AG09319 (cell line): Measurements from ENCODE around the gene DENND5B.

ENCODE experiments used
- DNase-seq: peaks from one replicate; pipeline ENCODE4 v3.0.0-alpha.2; 2010; ENCODE audit warnings: low read depth; ENCODE audit errors: extremely low read depth
- CTCF ChIP-seq: IDR thresholded peaks from 2 replicates; pipeline ENCODE4 v1.5.1; 2011; ENCODE audit warnings: low read depth, mild to moderate bottlenecking, inconsistent platforms, low read length, moderate library complexity

Gene DENND5B

DNA sequence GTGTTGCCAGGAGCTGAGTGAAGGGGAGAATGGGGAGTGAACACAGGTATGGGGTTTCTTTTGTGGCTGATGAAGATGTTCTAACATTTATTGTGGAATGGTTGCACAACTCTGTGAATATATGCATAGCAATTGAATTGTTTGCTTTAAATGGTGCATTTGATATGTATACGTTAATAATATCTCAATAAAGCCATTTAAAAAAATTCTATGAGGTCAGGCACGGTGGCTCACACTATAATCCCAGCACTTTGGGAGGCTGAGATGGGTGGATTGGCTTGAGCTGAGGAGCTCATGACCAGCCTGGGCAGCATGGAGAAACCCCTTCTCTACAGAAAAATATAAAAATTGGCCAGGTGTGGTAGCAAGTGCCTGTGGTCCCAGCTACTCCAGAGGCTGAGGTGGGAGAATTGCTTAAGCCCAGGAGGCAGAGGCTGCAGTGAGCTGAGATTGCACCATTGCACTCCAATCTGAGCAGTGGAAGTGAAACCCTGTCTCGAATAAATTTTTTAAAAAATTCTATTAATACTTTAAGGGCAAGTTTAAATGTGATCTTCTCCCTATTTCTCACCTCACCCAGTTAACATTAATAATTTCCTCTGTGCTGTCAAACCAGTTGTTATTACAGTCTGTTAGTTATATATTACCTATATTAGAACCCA lies 65.3 kb downstream of the DENND5B start:
- TF ChIP-seq CTCF, result no peak
- no peak for DNase-seq

- no peak for DNase-seq
- no peak for TF ChIP-seq CTCF
Observed at GRCh38 chr12:31524791-31525495, 66.0 kb downstream of the DENND5B start.

- no peak for DNase-seq
- no peak for TF ChIP-seq CTCF
Observed at GRCh38 chr12:31523306-31523705, 67.6 kb downstream of the DENND5B start.

DNA sequence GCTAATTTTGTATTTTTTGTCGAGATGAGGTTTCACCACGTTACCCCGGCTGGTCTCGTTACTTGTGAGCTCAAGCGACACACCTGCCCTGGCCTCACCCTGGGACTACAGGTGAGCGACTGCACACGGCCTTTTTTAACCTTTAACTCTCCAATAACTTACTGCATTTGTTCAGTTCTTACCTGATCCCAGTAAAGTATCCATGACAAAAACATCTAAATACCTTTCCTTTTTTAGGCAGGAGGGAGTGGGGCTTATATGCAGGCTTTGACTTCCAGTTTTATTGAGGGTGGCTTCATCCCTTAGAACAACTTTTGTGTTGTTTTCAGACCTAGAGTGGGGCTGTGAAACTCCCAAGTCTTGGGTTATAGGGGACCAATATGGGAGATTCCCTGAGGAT lies 68.3 kb downstream of the DENND5B start:
- TF ChIP-seq CTCF, result no peak
- no peak for DNase-seq

DNA sequence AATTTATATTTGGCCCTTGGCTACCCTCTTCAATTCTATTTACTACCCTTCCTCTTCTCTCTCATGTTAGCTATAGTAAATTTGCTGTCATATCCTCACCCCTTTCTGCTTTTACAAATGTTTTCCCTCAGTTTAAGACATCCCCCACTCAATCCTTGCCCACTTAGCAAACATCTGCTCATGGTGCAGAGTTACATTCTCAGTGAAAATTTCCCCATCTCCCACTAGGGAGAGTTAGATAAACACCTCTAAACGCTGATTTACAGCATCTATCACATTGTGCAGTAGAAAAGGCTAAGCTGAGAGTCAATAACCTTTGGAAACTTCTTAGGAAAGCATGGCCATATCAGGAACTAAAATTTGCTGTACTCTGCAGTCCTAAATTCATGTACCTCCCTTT lies 69.0 kb downstream of the DENND5B start:
- no peak for DNase-seq

DNA sequence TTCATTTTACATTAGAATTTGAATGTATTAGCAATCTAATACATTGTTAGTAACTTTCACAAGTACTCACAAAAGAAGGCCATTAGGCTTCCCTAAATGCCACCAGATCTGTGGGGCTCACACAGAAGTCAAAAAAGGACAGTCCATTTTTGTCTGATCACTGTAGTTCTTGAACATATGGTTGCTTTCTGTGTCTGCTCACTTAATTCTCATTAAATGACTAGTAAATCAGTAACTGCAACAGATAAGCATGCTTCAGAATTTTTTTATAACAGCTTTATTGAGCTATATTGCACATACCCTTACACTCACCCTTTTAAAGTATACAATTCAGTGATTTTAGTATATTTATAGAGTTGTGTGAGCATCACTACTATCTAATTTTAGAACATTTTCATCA lies 71.4 kb downstream of the DENND5B start:
- no peak for DNase-seq
- TF ChIP-seq CTCF, result no peak

More for the DNA sequence above, 69.0 kb downstream of the DENND5B start:
- no peak for TF ChIP-seq CTCF

GRCh38 chr12:31518680-31519227 lies 72.2 kb downstream of the DENND5B start:
- peak; percentile 96 for DNase-seq
- no peak for TF ChIP-seq CTCF
